Bronchial epithelial cell (primary cell): ENCODE results near the gene RNF187. TPM values are rescaled to one million over a fixed set of nuclear protein-coding genes. Genes with fewer than 3 reads are reported as not detected.

ENCODE experiments used
- DNase-seq: peaks from one replicate; pipeline ENCODE4 v3.0.0-alpha.2; 2010; ENCODE audit warnings: low read depth
- FAIRE-seq: peaks from 2 replicates; lab custom pipeline; 2011; peaks lifted over from hg19 to GRCh38; lab: Jason Lieb, UNC
- H3K27me3 ChIP-seq: 2 replicates; pipeline ENCODE4 v1.5.1; 2011; ENCODE audit warnings: low read length; ENCODE audit not compliant: control insufficient read depth, insufficient read depth
- H3K36me3 ChIP-seq: 2 replicates; pipeline ENCODE4 v1.5.1; 2011; ENCODE audit warnings: low read length; ENCODE audit not compliant: control insufficient read depth, insufficient read depth
- H3K4me3 ChIP-seq: 2 replicates; pipeline ENCODE4 v1.5.1; 2011; ENCODE audit warnings: mild to moderate bottlenecking, low read depth, low read length, control low read depth
- CTCF ChIP-seq: IDR thresholded peaks from 2 replicates; pipeline ENCODE4 v1.5.1; 2011; ENCODE audit warnings: mild to moderate bottlenecking, moderate library complexity, low read length, control low read depth, inconsistent platforms; ENCODE audit not compliant: insufficient read depth, severe bottlenecking
- total RNA-seq: library from RNA; depleted of rRNA; stranded (reverse); fragments of >200 nt; gene quantifications from 2 replicates; pipeline ENCODE4 v1.2.1, GENCODE V29; 2014

RNF187 gene
- total RNA-seq, 1 donor from 2014 or later, result 147 TPM

DNA sequence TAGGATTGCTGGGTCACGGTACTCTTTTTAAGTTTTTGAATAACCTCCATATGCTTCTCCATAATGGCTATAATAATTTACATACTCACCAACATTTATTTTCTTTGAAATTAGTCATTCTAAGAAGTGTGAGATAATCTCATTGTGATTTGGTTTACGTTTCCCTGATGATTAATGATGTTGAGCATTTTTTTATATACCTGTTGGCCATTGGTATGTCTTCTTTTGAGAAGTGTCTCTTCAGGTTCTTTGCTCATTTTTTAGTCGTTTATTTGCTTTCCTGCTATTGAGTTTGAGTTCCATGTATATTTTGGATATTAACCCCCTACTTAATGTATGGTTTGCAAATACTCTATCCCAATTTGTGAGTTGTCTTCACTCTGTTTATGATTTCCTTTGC is 9.3 kb downstream of the RNF187 start:
- no peak for TF ChIP-seq CTCF
- Histone ChIP-seq H3K4me3 (no peak overlapping the region), H3K27me3 (no peaks in the 10 kb centered on the region), H3K36me3 (peaks cover 12% of the 10 kb centered on the region)
- DNase-seq (peak; percentile 64), FAIRE-seq (no peak)

- no peak for DNase-seq
- Histone ChIP-seq H3K27me3 (no peaks in the 10 kb centered on the region), H3K4me3 (no peak overlapping the region), H3K36me3 (peaks cover 10% of the 10 kb centered on the region)
- no peak for TF ChIP-seq CTCF
- no peak for FAIRE-seq
These were observed 10.0 kb downstream of the RNF187 start for GRCh38 chr1:228497206-228497605.

- H3K4me3 ChIP-seq, result no peak overlapping the region
- no peaks in the 10 kb centered on the region for H3K27me3 ChIP-seq
- no peak for DNase-seq
- peaks cover 10% of the 10 kb centered on the region for H3K36me3 ChIP-seq
- no peak for FAIRE-seq
- TF ChIP-seq CTCF, result no peak
These were observed 10.6 kb downstream of the RNF187 start for GRCh38 chr1:228497817-228498216.

DNA sequence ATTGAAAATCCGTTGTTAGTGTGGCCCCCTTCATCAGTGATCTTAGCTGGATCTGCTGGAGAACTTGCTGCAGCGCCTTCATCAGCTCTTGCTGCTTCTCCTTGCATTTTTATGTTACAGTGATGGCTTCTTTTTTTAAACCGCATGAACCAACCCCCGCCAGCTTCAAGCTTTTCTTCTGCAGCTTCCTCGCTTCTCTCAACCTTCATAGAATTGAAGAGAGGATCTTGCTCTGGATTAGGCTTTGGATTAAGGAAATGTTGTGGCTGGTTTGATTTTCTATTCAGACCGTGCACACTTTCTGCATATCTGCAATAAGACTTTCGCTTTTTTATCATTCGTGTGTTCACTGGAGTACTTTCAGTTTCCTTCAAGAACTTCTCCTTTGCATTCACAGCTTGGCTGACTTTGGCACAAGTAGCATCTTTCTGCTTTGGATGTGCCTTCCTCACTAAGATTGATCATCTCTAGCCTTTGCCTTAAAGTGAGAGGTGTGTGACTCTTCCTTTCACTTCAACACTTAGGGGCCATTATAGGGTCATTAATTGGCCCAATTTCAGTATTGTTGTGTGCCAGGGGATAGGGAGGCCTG is 13.1 kb downstream of the RNF187 start:
- Histone ChIP-seq H3K4me3 (no peak overlapping the region), H3K36me3 (peaks cover 3% of the 10 kb centered on the region), H3K27me3 (no peaks in the 10 kb centered on the region)
- FAIRE-seq, result no peak
- TF ChIP-seq CTCF, result no peak
- DNase-seq, result no peak

GRCh38 chr1:228500901-228501871 is 14.0 kb downstream of the RNF187 start:
- Histone ChIP-seq H3K36me3 (peaks cover 3% of the 10 kb centered on the region), H3K27me3 (no peaks in the 10 kb centered on the region), H3K4me3 (no peak overlapping the region)
- DNase-seq, result peak; percentile 79
- TF ChIP-seq CTCF, result peak; percentile 95
- no peak for FAIRE-seq
